NCI-H2196 treated with DMSO at 0.1 percent for 48 hours (cell line): ENCODE results near the gene SLC6A18.

Experiments used
- DNase-seq: peaks from one replicate; lab custom pipeline; 2025; ENCODE audit not compliant: unreplicated experiment; lab: John Stamatoyannopoulos, UW

The SLC6A18 gene

GRCh38 chr5:1187234-1187949, 37.8 kb upstream of the SLC6A18 start:
- no peak for DNase-seq

GRCh38 chr5:1187950-1188334, 37.2 kb upstream of the SLC6A18 start:
- no peak for DNase-seq

- DNase-seq = no peak
Measured at GRCh38 chr5:1188464-1188863, 36.7 kb upstream of the SLC6A18 start.

- no peak for DNase-seq
Measured at GRCh38 chr5:1189269-1189668, 35.9 kb upstream of the SLC6A18 start.

- no peak for DNase-seq
Measured at GRCh38 chr5:1190278-1190677, 34.9 kb upstream of the SLC6A18 start.

- DNase-seq = no peak
Measured at GRCh38 chr5:1190837-1191239, 34.3 kb upstream of the SLC6A18 start.

- DNase-seq = no peak
Measured at GRCh38 chr5:1192971-1193590, 32.1 kb upstream of the SLC6A18 start.

GRCh38 chr5:1193591-1193985, 31.6 kb upstream of the SLC6A18 start:
- DNase-seq = no peak

GRCh38 chr5:1194378-1194777, 30.8 kb upstream of the SLC6A18 start:
- no peak for DNase-seq

GRCh38 chr5:1195439-1195838, 29.7 kb upstream of the SLC6A18 start:
- no peak for DNase-seq

- DNase-seq = no peak
Measured at GRCh38 chr5:1195916-1196315, 29.3 kb upstream of the SLC6A18 start.

- no peak for DNase-seq
Measured at GRCh38 chr5:1196562-1196961, 28.6 kb upstream of the SLC6A18 start.

- no peak for DNase-seq
Measured at GRCh38 chr5:1197876-1198666, 27.1 kb upstream of the SLC6A18 start.

- DNase-seq = no peak
Measured at GRCh38 chr5:1199340-1199648, 25.9 kb upstream of the SLC6A18 start.

- DNase-seq = no peak
Measured at GRCh38 chr5:1199649-1200494, 25.3 kb upstream of the SLC6A18 start.

- DNase-seq = no peak
Measured at GRCh38 chr5:1200495-1201326, 24.5 kb upstream of the SLC6A18 start.

GRCh38 chr5:1201327-1202025, 23.7 kb upstream of the SLC6A18 start, which contains the start of gene SLC6A19:
TSS of gene SLC6A19 (plus strand) at chr5:1201595. CDS start at chr5:1201651, 56 bp downstream.
- DNase-seq = no peak

GRCh38 chr5:1202026-1202797, 23.0 kb upstream of the SLC6A18 start:
- DNase-seq = no peak

GRCh38 chr5:1202798-1203185, 22.4 kb upstream of the SLC6A18 start:
- no peak for DNase-seq
